HG02973 (cell line): ENCODE data around the gene CD164L2.

Experiments used
- ATAC-seq: cut with Tn5 transposase; IDR thresholded peaks from one replicate; pipeline ENCODE4 v1.9.1; 2021; ENCODE audit warnings: moderate library complexity; ENCODE audit not compliant: unreplicated experiment

Gene CD164L2

DNA sequence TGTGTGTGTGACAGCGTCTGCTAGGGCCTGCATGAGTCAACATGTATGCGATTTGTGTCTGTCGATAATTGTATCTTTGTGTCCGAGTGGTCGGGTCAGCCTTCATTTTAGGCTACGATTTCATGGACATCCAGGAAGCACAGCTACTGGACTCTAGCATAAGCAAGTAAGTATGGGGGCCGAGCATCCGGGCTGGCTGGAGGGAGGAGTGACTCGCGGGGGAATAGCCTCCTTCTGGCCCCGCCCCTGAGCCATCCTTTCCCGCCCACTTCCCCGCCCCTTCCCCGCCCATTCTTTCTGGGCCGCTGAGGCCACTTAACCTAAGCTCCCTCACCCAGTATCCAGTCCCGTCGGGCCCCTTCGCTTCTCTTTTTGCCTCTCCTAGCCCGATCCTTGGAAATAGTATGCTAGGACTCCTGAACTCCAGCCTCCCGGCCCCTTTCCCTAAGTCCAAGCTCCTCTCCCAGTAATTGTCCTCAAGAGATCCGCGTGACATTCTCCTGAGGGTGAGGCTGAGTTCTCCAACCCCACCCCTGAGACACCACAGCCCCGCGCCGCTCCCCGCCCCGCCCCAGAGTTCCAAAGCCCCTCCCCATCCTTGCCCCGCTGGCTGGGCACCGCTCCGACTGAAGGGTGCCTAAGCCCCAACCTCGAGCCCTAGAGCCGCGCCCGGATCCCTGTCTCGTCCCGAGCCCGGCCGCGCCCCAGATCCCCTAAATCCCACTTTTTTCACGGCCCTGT is 17.6 kb downstream of the CD164L2 start:
- ATAC-seq = peak; percentile 42

- ATAC-seq = peak; percentile 7
Measured at GRCh38 chr1:27364696-27365371, 18.3 kb downstream of the CD164L2 start.

DNA sequence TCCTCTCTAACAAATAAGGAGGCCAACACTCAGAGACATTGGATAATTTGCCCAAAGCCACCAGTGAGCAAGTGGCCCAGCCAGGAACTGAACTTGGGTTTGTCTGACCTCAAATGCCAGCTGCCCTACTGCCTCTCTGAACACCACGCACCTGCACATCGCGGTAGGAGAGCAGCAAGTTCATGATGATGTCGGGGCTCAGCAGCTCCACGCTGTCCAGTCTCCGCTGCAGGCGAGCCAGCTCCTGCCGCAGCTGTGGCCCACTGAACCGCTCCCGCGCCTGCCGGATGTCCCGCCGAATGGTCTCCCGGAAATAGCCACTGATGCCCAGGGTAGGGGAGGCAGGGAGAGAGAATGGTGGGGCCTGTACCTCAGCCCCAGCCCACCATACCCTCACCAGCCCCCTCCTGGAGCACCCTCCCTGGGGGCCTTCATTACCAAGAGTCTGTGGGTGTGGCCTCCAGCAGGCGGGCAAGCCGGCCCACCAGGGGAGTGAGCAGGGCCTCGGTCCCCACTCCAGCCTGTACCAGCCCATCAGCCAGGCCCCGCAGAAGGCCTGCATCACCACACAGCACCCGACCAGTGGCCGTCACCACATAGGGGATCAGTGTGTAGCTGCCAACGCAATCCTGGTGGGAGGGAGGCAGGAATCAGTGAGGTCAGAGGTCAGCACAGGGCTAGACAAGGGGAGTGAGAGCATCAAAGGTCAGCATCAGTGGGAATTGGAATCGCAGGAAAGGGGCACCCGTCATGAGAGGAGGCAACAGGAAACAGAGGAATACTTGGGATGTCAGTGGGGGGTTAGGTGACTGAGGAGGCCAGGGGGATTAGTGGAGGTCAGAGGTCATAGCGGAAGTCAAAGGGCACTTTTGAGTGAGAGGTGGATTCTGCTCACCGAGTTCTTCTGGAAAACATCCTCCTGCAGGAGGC is 19.1 kb downstream of the CD164L2 start:
- no peak for ATAC-seq

DNA sequence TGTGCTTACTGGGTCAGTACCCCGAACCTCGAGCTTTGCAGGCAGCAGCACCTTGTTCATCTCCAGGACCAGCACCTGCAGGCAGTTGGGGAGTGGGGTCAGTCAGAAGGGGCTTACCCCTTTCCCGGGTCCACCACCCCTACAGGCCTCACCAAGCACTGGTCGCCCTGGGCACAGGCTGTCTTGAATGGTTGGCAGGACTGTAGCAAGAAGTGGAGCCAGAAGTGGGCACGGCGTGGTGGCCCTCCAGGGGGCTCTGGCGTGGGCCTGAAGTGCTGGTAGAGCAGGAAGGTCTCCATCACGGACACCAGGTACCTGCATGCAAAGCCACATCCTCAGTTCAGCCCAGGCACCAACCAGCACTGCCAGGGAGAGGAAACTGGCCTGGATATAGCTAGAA is 21.6 kb downstream of the CD164L2 start:
- ATAC-seq = no peak

- ATAC-seq = no peak
Measured at GRCh38 chr1:27361044-27361402, 22.1 kb downstream of the CD164L2 start.

DNA sequence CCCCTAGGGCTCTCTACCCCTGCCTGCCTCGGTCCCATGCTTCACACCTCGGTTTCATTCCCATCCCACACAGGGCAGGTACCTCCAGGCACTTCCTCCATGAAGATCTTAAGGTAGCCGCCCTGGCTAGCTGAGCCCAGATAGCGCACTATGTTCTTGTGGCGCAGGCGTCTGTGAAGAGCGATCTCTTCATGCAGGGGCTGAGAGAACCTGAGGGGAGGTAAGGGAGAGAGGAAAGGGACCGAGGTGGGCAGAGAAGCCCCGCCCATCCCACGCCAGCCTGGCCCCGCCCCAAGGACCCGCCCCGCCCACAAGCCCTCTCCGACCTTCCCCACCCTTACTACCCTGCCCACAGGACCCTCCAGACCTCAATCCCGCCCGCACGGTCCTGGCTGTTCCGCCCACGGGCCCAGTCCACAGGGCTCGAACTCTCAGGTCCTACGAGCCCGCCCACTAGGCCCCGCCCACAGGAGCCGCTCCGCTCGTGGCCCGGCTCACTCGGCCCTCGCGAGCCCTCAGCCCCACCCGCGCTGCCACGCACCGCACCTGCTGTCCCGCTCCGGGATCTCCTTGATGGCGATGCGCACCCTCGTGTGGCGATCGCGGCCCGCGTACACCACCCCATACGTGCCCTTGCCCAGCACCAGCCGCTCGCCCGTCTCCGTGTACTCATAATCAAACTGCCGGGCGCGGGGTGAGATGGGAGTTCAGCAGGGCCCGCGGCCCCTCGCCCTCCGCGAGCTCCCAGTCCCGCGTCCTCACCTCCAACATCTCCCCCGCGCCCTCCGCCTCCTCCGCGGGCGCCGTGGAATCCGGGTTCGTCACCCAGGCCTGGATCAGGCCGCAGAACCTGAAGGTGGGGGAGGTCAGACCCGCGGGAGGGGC is 22.7 kb downstream of the CD164L2 start:
- ATAC-seq = no peak

DNA sequence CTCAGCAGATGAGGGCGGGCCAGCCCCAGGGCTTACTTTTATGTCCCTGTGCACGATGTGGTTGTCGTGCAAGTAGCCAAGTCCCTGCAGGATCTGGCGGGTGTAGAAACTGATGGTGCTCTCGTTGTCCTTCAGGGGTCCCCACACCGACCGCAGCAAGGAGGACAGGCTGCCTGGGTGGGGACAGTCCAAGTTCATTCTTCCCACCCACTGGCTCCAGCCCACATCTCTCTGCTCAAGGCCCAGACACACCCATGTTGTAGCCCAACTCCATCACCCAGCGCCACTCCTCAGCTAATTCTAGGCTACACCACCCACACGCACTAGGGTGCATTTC is 23.3 kb downstream of the CD164L2 start:
- ATAC-seq = no peak

DNA sequence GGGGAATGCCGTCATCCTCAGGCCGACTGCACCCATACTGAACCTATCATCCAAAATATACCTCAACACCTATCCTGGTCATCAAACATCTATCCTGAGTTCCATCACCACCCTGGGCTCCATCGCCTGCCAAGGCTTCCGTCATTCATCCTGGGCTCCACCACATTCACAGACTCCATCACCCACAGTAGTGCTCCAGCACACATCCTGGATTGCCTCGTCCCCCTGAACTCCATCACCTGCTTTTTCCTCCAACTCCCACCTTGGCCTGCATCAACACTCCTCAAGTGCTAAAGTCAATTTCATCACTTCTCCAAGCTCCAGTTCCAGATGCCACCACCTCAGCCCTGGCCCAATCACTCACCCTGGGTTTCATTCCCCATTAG is 24.2 kb downstream of the CD164L2 start:
- no peak for ATAC-seq

- ATAC-seq = no peak
Measured at GRCh38 chr1:27358038-27358927, 24.9 kb downstream of the CD164L2 start.

GRCh38 chr1:27357281-27358037 is 25.7 kb downstream of the CD164L2 start:
- no peak for ATAC-seq

GRCh38 chr1:27356619-27357280 is 26.4 kb downstream of the CD164L2 start:
- no peak for ATAC-seq

DNA sequence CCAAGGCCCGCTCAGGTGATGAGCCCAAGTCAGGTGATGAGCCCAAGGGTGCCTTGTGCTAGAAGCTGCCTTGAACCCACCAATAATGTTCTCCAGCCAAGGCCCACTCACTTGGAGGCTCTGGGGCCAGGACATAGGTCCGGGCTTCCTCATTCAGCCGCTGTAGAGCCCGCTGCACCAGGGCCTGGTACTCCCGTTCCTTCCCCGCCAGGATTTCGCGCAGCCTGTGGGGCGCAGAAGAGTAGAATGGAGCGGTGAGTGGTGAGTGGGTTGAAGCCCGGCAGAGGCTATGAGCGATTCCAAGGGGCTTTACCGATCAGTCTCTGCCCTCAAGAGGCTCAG is 26.9 kb downstream of the CD164L2 start:
- ATAC-seq = no peak

DNA sequence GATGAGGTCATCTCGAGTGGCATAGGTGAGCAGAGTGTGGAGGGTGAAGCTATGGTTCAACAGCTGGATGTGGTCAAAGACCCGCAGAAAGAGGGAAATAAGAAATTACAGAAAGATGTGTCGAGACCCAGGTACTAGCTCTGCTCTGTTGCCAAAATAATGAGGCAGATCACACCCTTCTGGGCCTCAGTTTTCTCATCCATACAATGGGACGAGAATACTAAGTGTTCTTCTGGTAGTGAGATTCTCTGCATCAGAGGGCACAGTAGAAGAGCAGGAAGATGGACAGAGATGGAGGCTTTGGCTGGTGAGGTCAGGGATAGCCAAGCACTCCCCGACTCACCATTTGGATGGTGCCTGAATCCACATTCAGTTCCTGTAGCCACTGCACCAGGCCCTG is 27.4 kb downstream of the CD164L2 start:
- ATAC-seq = no peak

GRCh38 chr1:27353629-27354028 is 29.5 kb downstream of the CD164L2 start:
- no peak for ATAC-seq

GRCh38 chr1:27353166-27353565 is 30.0 kb downstream of the CD164L2 start:
- ATAC-seq = no peak

DNA sequence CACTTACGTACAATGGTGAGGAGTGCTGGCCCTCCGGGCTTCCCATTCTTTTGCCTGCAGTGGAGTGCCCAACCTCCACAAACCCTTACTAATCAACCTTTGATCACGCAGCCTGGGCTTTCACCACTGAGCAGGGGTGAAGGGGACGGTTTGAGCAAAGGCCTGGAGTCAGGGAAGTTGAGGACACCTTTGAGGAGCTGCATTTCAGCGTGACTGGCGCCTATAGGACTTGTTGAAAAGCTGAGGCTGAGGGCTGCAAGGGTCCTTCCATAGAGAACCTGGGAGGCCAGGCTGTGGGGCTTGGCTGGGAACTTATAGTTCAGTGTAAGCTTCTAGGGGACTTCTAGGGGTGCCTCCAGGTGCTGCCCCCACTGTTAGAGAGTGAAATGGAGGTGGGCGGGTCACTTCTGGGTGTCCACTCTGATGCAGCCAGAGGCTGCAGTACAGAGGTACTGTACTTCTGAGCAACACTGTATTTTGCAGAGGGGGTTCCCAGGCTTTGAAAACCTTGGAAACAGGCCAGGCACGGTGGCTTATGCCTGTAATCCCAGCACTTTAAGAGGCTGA is 31.5 kb downstream of the CD164L2 start:
- no peak for ATAC-seq

- no peak for ATAC-seq
Measured at GRCh38 chr1:27350663-27351540, 32.2 kb downstream of the CD164L2 start.
